ENCODE results near the gene CCDC196.

The CCDC196 gene

DNA sequence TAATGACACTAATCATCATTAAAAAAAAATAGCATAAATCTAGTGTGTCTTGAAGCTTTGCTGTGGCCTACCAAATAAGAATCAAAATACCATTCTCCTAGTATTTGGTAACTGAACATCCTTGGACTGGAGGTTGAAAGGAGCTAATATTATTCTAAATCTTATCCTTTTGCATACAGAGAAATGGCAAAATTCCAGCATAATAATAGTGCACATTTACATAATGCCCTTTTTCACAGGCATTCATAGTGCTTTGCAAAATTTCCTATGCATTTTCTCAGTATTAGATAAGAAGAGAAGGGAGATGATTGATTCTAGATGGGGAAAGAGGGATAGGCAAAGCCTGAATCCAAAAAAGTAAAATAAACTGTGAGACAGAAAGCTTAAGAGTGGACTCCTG lies 13.9 kb upstream of the CCDC196 start:
- H3K27me3 ChIP-seq = no peaks in the 10 kb centered on the region
- H3K4me3 ChIP-seq (ENCODE audit: low read depth, low read length) = no peak overlapping the region
- no peak for DNase-seq
- TF ChIP-seq, protein P1, sequence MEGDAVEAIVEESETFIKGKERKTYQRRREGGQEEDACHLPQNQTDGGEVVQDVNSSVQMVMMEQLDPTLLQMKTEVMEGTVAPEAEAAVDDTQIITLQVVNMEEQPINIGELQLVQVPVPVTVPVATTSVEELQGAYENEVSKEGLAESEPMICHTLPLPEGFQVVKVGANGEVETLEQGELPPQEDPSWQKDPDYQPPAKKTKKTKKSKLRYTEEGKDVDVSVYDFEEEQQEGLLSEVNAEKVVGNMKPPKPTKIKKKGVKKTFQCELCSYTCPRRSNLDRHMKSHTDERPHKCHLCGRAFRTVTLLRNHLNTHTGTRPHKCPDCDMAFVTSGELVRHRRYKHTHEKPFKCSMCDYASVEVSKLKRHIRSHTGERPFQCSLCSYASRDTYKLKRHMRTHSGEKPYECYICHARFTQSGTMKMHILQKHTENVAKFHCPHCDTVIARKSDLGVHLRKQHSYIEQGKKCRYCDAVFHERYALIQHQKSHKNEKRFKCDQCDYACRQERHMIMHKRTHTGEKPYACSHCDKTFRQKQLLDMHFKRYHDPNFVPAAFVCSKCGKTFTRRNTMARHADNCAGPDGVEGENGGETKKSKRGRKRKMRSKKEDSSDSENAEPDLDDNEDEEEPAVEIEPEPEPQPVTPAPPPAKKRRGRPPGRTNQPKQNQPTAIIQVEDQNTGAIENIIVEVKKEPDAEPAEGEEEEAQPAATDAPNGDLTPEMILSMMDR (IDR thresholded peaks at IDR 0.05; ENCODE audit: low read depth, low read length) = no peak
- no peaks in the 10 kb centered on the region for H3K36me3 ChIP-seq
- peaks cover under 1% of the 10 kb centered on the region for H3K4me1 ChIP-seq
- no peaks in the 10 kb centered on the region; the same call in 1 of the 2 replicates for H3K9me3 ChIP-seq

DNA sequence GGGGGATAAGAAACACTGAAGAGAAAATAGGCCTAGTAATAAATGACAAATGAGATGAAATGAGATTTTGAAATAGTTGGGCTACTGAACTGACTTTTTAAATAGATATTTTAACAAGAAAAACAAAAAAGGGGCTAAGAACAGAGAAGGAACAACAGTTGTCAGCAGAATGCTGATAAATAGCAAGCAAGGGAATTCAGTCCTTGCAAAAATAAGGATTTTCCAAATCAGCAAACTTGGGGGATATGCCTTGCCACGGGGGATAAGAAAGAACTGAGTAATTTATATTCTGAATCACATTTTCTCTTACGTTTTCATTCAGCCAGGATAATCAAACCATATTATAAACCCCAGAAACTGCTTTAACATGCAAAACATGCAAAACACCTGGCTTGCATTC lies 12.9 kb upstream of the CCDC196 start:
- Histone ChIP-seq H3K36me3 (no peaks in the 10 kb centered on the region), H3K9me3 (no peaks in the 10 kb centered on the region), H3K4me1 (peaks cover 6% of the 10 kb centered on the region), H3K27me3 (no peaks in the 10 kb centered on the region), H3K4me3 (ENCODE audit: low read depth, low read length) (no peak overlapping the region)
- no peak for DNase-seq
- TF ChIP-seq, protein P1 (IDR thresholded peaks at IDR 0.05; ENCODE audit: low read depth, low read length) = no peak

DNA sequence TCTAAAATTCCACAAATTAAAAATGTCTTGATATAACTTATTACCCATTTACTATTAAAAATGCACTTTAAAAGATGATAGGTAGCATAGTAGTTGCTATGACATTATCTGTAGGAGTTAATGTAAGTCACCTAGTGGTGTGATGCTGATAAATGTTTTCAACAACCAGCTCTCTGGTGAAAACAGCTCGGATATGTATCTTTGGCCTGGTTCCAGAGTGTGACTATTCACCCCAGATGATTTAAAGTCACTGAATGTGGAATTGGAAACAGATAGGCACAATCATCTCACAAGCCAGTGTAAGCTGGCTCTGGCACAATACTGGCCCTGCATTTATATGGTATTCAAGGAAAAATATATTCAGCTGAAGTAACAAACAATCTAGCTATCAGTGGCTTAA lies 9.2 kb upstream of the CCDC196 start:
- Histone ChIP-seq H3K36me3 (no peaks in the 10 kb centered on the region), H3K4me3 (ENCODE audit: low read depth, low read length) (no peak overlapping the region), H3K27me3 (no peaks in the 10 kb centered on the region), H3K9me3 (no peaks in the 10 kb centered on the region), H3K4me1 (peaks cover 6% of the 10 kb centered on the region)
- peak; percentile 67 for DNase-seq
- TF ChIP-seq, protein P1 (IDR thresholded peaks at IDR 0.05; ENCODE audit: low read depth, low read length) = peak; percentile 30; the same call in 1 of the 2 replicates

DNA sequence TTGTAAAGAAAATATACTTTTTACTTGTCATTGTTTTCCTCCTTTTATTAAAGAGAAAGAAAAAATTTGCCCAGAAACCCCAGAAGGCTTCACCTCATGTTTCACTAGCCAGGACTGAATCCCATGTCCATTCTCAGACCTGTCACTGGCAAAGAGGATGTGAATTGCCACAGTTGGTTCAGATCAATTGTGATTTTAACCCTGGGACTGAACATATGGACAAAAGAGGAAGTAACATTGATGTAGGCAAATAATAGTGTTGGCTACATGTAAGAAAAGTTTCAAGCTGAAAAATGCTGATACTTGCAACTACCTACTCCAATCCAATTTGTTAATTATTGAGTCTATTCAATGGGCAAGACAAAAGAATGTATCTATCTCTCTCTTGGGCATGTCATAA lies 8.6 kb upstream of the CCDC196 start:
- no peak overlapping the region for H3K4me3 ChIP-seq (ENCODE audit: low read depth, low read length)
- TF ChIP-seq, protein P1 (IDR thresholded peaks at IDR 0.05; ENCODE audit: low read depth, low read length) = no peak
- peaks cover 8% of the 10 kb centered on the region for H3K4me1 ChIP-seq
- no peak for DNase-seq
- H3K36me3 ChIP-seq = no peaks in the 10 kb centered on the region
- H3K27me3 ChIP-seq = no peaks in the 10 kb centered on the region
- no peaks in the 10 kb centered on the region for H3K9me3 ChIP-seq

DNA sequence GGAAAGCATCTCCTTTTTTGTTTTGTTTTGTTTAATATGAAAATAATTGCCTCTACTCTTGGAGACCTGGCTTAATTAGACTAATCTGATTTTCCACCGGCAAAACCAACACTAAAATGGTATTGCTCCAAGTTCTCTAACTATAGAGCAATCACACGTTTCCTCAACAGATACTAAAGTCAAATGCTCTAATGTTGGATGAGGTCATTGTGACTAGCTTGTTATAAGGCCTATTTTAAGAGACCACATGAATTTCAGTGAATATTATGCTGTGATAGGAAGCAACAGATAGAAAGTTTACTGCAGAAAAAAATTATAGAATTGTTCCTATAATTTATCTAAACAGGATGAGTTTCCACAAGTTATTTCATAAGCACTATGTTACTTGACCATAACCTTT lies 3.3 kb upstream of the CCDC196 start:
- Histone ChIP-seq H3K36me3 (no peaks in the 10 kb centered on the region), H3K9me3 (no peaks in the 10 kb centered on the region), H3K27me3 (no peaks in the 10 kb centered on the region), H3K4me1 (peaks cover 8% of the 10 kb centered on the region; the same call in 1 of the 2 replicates), H3K4me3 (ENCODE audit: low read depth, low read length) (no peak overlapping the region)
- TF ChIP-seq, protein P1 (IDR thresholded peaks at IDR 0.05; ENCODE audit: low read depth, low read length) = no peak
- DNase-seq = no peak

DNA sequence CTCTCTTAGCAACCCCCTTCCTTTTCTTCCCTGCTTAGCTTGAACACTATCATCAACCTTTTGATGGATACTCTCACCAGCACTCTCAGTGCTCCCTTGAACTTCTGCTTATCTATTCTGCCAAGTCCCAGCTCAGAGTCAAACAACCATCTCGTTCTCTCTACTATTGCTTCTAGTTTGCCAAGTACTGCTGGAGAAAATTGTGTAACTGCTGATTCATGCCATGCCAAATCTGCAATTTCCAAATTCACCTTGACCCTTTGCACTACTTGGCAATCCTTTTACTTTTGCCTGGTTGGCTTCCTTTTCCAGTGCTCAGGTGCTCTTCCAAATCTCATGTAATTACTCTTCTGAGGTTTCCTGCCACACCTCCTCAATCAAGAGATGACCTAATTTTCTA lies 2.8 kb upstream of the CCDC196 start:
- H3K9me3 ChIP-seq = no peaks in the 10 kb centered on the region
- no peaks in the 10 kb centered on the region for H3K36me3 ChIP-seq
- DNase-seq = no peak
- H3K27me3 ChIP-seq = no peaks in the 10 kb centered on the region
- H3K4me1 ChIP-seq = peaks cover 8% of the 10 kb centered on the region; the same call in 1 of the 2 replicates
- H3K4me3 ChIP-seq (ENCODE audit: low read depth, low read length) = no peak overlapping the region
- TF ChIP-seq, protein P1 (IDR thresholded peaks at IDR 0.05; ENCODE audit: low read depth, low read length) = no peak

Data from BE2C (cell line).